K562 (cell line): ENCODE results near the gene EWSR1. TPM values are rescaled to one million over a fixed set of nuclear protein-coding genes. Genes with fewer than 3 reads are reported as not detected.
A peak's percentile ranks its signal among the peaks of the same experiment; 100 is the strongest.

Experiments
- ATAC-seq: fragments of 200-7000 bp; cut with Tn5 transposase; 3 replicates; pipeline ENCODE4 v1.9.1; 2020; ENCODE audit warnings: moderate library complexity
- BruUV-seq: library from RNA; stranded (reverse); fragments of 400-500 nt; replicated peaks from 2 replicates; lab custom pipeline; 2021; lab: Mats Ljungman, UMichigan
- CTCF ChIA-PET: fragments of 300-600 bp; formaldehyde crosslinking; extraction: SDS; loops from one replicate; lab custom pipeline; 2021; ENCODE audit warnings: low intra/inter-chr PET ratio; lab: Yijun Ruan, JAX
- POLR2A ChIA-PET: fragments of 300-600, 350-650 bp; sonication (Branson Sonifier 250); formaldehyde crosslinking; extraction: SDS; loops from one replicate; lab custom pipeline; 2021; ENCODE audit warnings: antibody characterized with exemption, inconsistent platforms; lab: Yijun Ruan, JAX
- DNase-seq, 4 experiments: peaks; one replicate each; pipeline versions ENCODE4 v3.0.0 to v3.0.0-alpha.2; 2011 to 2018; ENCODE audit warnings: low spot score in 3 of 4, mixed read lengths in 3 of 4; ENCODE audit errors: extremely low read depth in 1 of 4
- FAIRE-seq: peaks from 2 replicates; lab custom pipeline; 2011; peaks lifted over from hg19 to GRCh38; lab: Jason Lieb, UNC
- H2AFZ ChIP-seq: 2 replicates; pipeline ENCODE4 v1.6.0; 2011; ENCODE audit warnings: low read depth, low read length, control low read depth, inconsistent platforms
- H3K27ac ChIP-seq: fragments of 200-600 bp; 3 replicates; pipeline ENCODE4 v1.8.0; 2011; ENCODE audit warnings: low read depth, mild to moderate bottlenecking, control low read depth, inconsistent platforms, low read length, moderate library complexity, mixed read lengths; ENCODE audit errors: extremely low read depth
- H3K27me3 ChIP-seq, 2 experiments: fragments of 300-600 bp in 1 of 2; 2 replicates in 1 of 2; 3 replicates in 1 of 2; pipeline versions ENCODE4 v1.6.0 to v1.8.0; 2011; ENCODE audit warnings: inconsistent platforms in 2 of 2, low read length in 2 of 2, mild to moderate bottlenecking in 1 of 2, mixed read lengths in 1 of 2, moderate library complexity in 1 of 2; ENCODE audit not compliant: control insufficient read depth in 2 of 2, insufficient read depth in 2 of 2
- H3K36me3 ChIP-seq: fragments of 300-600 bp; 3 replicates; pipeline ENCODE4 v1.8.0; 2011; ENCODE audit warnings: mild to moderate bottlenecking, low read length, inconsistent platforms; ENCODE audit not compliant: control insufficient read depth, insufficient read depth
- H3K4me1 ChIP-seq, 2 experiments: fragments of 200-600 bp in 1 of 2; replicated peaks in 1 of 2; 2 replicates in 1 of 2; 3 replicates in 1 of 2; pipeline versions ENCODE4 v1.5.1 to v1.8.0; 2011; ENCODE audit warnings: inconsistent platforms in 2 of 2, low read length in 2 of 2, mild to moderate bottlenecking in 1 of 2, mixed read lengths in 1 of 2, moderate library complexity in 1 of 2; ENCODE audit not compliant: control insufficient read depth in 2 of 2, insufficient read depth in 2 of 2
- H3K4me2 ChIP-seq: 2 replicates; pipeline ENCODE4 v1.6.1; 2011; ENCODE audit warnings: low read length, control low read depth, inconsistent platforms, mixed read lengths; ENCODE audit not compliant: insufficient read depth
- H3K4me3 ChIP-seq: fragments of 200-600 bp; sonication (generic), shearing (Covaris generic); 2 replicates; pipeline ENCODE4 v1.5.1; 2016; ENCODE audit warnings: control low read depth, inconsistent platforms
- H3K79me2 ChIP-seq: fragments of 200-600 bp; 3 replicates; pipeline ENCODE4 v1.8.0; 2011; ENCODE audit warnings: low read length, inconsistent platforms; ENCODE audit not compliant: control insufficient read depth, insufficient read depth
- H3K9ac ChIP-seq, 2 experiments: 2 replicates each; pipeline versions ENCODE4 v1.6.0 to v1.6.1; 2011; ENCODE audit warnings: low read depth in 2 of 2, low read length in 2 of 2, control low read depth in 1 of 2, inconsistent platforms in 1 of 2, mild to moderate bottlenecking in 1 of 2, mixed read lengths in 1 of 2; ENCODE audit not compliant: insufficient read depth in 1 of 2
- H3K9me1 ChIP-seq: one replicate; pipeline ENCODE4 v1.6.0; 2011; ENCODE audit warnings: inconsistent platforms, mild to moderate bottlenecking, low read length, moderate library complexity; ENCODE audit not compliant: control insufficient read depth, insufficient read depth
- H3K9me3 ChIP-seq: replicated peaks from 2 replicates; pipeline ENCODE4 v1.5.1; 2011; ENCODE audit warnings: low read depth, low read length, inconsistent platforms; ENCODE audit not compliant: control insufficient read depth, insufficient read depth
- H4K20me1 ChIP-seq: replicated peaks from 2 replicates; pipeline ENCODE4 v1.6.1; 2011; ENCODE audit warnings: low read length, inconsistent platforms, mixed read lengths; ENCODE audit not compliant: control insufficient read depth, insufficient read depth
- FOXJ2 ChIP-seq: fragments of 200-800 bp; sonication (Bioruptor generic); IDR thresholded peaks from 2 replicates; pipeline ENCODE4 v1.6.1; 2016; ENCODE audit warnings: missing genetic modification characterization, missing compliant biosample characterization
- POLR2G ChIP-seq: fragments of 200-400 bp; formaldehyde crosslinking; IDR thresholded peaks from 2 replicates; pipeline ENCODE4 v1.6.1; 2017; ENCODE audit warnings: low read depth, mild to moderate bottlenecking, antibody characterized with exemption, low read length, moderate library complexity
- SPI1 ChIP-seq: IDR thresholded peaks from 2 replicates; pipeline ENCODE4 v1.6.1; 2011; ENCODE audit warnings: low read depth, low read length, control low read depth, borderline replicate concordance
- ZNF316 ChIP-seq: fragments of 450-650 bp; IDR thresholded peaks from 2 replicates; pipeline ENCODE4 v1.6.1; 2016
- ZNF551 ChIP-seq: fragments of 250-450 bp; sonication (Bioruptor Pico); IDR thresholded peaks from 2 replicates; pipeline ENCODE4 v1.5.0; 2021; ENCODE audit warnings: mild to moderate bottlenecking, moderate library complexity
- WGBS: fragments of 100-300 bp; shearing (Covaris generic); methylation state at CpG from one replicate; pipeline ENCODE4 v1.1.6; 2016; ENCODE audit warnings: low coverage, mixed read lengths; ENCODE audit not compliant: insufficient coverage; ENCODE audit errors: missing lambda C conversion rate; 5-methylcytosine and 5-hydroxymethylcytosine counted together
- in situ Hi-C: fragments of 300-500 bp; cut with MboI; formaldehyde crosslinking; loops from 4 replicates; pipeline ENCODE4 v1.15.0; 2018; ENCODE audit warnings: inconsistent platforms, mixed read lengths
- intact Hi-C: fragments of 100-400 bp; cut with micrococcal nuclease; formaldehyde crosslinking; loops from 2 replicates; pipeline ENCODE4 v1.14.2; 2022
- polyA plus RNA-seq, 8 experiments: library from polyadenylated mRNA; depleted of rRNA in 4 of 8; stranded (reverse) in 5 of 8; unstranded in 3 of 8; fragments of >200 nt; fragmentation: Nextera tagmentation in 2 of 8; fragmentation: Illumina TruSeq in 1 of 8; extraction: Ambion mirVana in 2 of 8; extraction: Trizol in 1 of 8; gene quantifications; 2 replicates each; pipeline versions ENCODE4 v1.2.1 to v1.2.3, GENCODE V29; 2011 to 2014; ENCODE audit warnings: inconsistent platforms in 1 of 8, missing spikeins in 1 of 8
- total RNA-seq, 7 experiments: library from RNA; depleted of rRNA in 6 of 7; stranded (reverse); fragments of >200 nt in 6 of 7; fragmentation: Illumina TruSeq in 2 of 7; extraction: Trizol in 2 of 7; gene quantifications; 2 replicates each; pipeline versions ENCODE4 v1.2.1 to v1.2.3, GENCODE V29; 2011 to 2021; ENCODE audit warnings: low replicate concordance in 1 of 7
- TF ChIP-seq, protein P1 (sequence below): sonication (generic); formaldehyde crosslinking; IDR thresholded peaks from 2 replicates; pipeline ENCODE4 v1.8.1; 2022; ENCODE audit warnings: missing genetic modification reagents
- TF ChIP-seq, protein P2 (sequence below): sonication (generic); formaldehyde crosslinking; IDR thresholded peaks from 2 replicates; pipeline ENCODE4 v1.8.0; 2022; ENCODE audit warnings: missing genetic modification reagents, mild to moderate bottlenecking, moderate library complexity, borderline replicate concordance

Gene EWSR1
- total and polyA plus RNA-seq, 9 of the 15 experiments (the other 6 are each of a cell fraction or from before 2014, with no cell fraction given) = 83.3 to 450 (median 239) TPM

DNA sequence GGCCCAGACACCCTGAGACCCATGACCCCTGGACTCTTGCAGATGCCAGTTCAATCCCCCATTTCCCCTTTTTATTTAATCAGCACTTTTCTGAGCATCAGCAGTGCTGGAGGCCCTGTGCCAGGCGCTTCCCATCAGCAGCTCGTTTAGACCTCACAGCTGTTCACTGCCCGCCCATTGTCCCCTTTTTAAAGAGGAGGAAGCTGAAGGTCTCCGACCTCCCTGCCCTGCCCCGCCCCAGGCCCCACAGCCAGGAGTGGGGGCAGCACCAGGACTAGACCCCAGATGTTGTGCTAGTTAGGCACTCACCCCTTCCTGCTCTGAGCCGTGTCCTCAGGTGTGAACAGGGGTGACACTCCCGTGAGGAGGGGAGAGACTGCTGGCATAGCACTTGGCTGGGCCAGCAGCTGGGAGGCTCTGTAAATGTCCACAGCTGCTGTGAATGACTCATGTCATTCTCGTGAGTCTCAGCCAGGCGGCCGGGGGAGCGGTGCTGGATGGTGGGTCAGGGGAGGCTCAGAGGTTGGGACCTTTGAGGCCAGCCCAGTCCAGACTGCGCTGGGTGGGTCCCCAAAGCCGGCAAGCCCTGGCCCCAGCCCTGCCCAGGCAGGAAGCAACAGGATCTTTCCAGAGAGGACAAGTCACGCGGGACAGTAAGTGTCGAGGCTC lies 42.5 kb upstream of the EWSR1 start:
- no peak overlapping the region for H3K27ac ChIP-seq
- TF ChIP-seq ZNF551 (no peak), FOXJ2 (tag) (no peak), ZNF316 (0 out of 2 replicates have a peak, but pooled peaks have one; percentile 6), POLR2G (peak; percentile 36), SPI1 (0 out of 2 replicates have a peak, but pooled peaks have one; percentile 19)
- TF ChIP-seq, protein P1, sequence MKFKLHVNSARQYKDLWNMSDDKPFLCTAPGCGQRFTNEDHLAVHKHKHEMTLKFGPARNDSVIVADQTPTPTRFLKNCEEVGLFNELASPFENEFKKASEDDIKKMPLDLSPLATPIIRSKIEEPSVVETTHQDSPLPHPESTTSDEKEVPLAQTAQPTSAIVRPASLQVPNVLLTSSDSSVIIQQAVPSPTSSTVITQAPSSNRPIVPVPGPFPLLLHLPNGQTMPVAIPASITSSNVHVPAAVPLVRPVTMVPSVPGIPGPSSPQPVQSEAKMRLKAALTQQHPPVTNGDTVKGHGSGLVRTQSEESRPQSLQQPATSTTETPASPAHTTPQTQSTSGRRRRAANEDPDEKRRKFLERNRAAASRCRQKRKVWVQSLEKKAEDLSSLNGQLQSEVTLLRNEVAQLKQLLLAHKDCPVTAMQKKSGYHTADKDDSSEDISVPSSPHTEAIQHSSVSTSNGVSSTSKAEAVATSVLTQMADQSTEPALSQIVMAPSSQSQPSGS (CRISPR knock-in tag) = no peak
- TF ChIP-seq, protein P2, sequence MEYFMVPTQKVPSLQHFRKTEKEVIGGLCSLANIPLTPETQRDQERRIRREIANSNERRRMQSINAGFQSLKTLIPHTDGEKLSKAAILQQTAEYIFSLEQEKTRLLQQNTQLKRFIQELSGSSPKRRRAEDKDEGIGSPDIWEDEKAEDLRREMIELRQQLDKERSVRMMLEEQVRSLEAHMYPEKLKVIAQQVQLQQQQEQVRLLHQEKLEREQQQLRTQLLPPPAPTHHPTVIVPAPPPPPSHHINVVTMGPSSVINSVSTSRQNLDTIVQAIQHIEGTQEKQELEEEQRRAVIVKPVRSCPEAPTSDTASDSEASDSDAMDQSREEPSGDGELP (CRISPR knock-in tag) = peak; percentile 26; the same call in 1 of the 2 replicates
- no peak for FAIRE-seq
- 34% methylated on average over 10 of the region's 16 CpGs for WGBS
- in situ Hi-C loops = no loop called here
- H4K20me1 ChIP-seq = no peaks in the 10 kb centered on the region
- intact Hi-C loops = no loop called here
- peak; percentile 68 for ATAC-seq
- no peaks in the 10 kb centered on the region for H3K36me3 ChIP-seq
- H2AFZ ChIP-seq = no peak overlapping the region
- H3K4me2 ChIP-seq = no peak overlapping the region
- no peaks in the 10 kb centered on the region for H3K9me3 ChIP-seq
- H3K9me1 ChIP-seq = no peaks in the 10 kb centered on the region
- no peak overlapping the region for H3K4me3 ChIP-seq
- POLR2A ChIA-PET = interaction anchor here (0.7 to 1.6 kb wide), 3 partner anchors 9 to 619 kb away, joined by 3 to 4 read pairs (median 4); no protein-coding TSS in a partner anchor
- no peak for DNase-seq
- CTCF ChIA-PET = no interaction called here
- H3K4me1 ChIP-seq = peaks cover 0 to 12% of the 10 kb centered on the region in 2 experiments; a peak in 2 of 5 replicates
- peak overlapping the region in 1 of 2 experiments; percentile 13; a peak in 1 of 4 replicates for H3K9ac ChIP-seq
- no peaks in the 10 kb centered on the region for H3K79me2 ChIP-seq
- BruUV-seq = no TSS peak
- H3K27me3 ChIP-seq = no peaks in the 10 kb centered on the region
